ENCODE data around the gene TMPRSS5.

TMPRSS5 gene

DNA sequence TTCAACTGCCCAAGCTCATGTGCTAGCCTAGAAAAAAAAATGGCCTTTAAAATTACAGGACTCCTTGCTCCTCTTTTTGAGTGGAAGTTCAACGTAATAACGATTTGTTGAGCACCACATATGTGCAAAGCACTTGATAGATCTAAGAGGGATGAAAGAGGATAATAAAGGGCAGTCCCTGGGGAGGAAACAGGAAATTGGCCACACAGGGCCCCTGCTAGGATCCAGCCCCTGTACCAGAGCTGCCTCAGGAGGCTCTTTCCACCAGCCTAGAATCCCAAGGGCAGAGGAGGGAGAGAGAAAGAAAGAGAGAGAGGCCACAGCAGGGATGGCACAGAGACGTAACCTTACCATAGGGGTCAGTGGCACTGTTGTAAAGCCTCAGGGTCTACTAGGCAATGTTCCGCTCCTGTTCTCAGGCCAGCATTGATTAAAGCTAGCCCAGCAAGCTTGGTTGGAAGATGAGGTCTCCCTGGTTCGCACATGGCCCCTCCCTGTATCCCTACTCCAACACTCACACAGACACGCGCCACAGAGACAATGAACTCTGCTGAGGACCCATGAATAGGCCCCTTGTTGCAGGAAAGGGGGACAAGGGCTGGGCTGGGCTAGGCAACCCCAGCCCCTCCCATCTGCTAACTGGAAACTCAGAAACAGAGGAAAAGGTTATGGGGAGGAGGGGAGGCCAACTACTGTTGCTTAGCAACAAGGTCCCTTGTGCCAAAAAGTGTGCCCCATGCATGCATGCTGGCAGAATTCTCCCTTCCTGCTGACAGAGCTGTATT, at the start of gene TMPRSS5:
TMPRSS5 (minus strand) TSS at position 438 of the 785 bp plus-strand sequence; CDS start at position 354, 84 bp downstream.
- H3K4me3 ChIP-seq (ENCODE audit: control insufficient read depth, low read depth, low read length) = no peak within 1 kb of the TSS
- no peak for DNase-seq (ENCODE audit: low read depth)
- TF ChIP-seq, protein P1, sequence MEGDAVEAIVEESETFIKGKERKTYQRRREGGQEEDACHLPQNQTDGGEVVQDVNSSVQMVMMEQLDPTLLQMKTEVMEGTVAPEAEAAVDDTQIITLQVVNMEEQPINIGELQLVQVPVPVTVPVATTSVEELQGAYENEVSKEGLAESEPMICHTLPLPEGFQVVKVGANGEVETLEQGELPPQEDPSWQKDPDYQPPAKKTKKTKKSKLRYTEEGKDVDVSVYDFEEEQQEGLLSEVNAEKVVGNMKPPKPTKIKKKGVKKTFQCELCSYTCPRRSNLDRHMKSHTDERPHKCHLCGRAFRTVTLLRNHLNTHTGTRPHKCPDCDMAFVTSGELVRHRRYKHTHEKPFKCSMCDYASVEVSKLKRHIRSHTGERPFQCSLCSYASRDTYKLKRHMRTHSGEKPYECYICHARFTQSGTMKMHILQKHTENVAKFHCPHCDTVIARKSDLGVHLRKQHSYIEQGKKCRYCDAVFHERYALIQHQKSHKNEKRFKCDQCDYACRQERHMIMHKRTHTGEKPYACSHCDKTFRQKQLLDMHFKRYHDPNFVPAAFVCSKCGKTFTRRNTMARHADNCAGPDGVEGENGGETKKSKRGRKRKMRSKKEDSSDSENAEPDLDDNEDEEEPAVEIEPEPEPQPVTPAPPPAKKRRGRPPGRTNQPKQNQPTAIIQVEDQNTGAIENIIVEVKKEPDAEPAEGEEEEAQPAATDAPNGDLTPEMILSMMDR (IDR thresholded peaks at IDR 0.05; ENCODE audit: control insufficient read depth, insufficient read depth, low read depth, low read length, missing control alignments) = no peak

DNA sequence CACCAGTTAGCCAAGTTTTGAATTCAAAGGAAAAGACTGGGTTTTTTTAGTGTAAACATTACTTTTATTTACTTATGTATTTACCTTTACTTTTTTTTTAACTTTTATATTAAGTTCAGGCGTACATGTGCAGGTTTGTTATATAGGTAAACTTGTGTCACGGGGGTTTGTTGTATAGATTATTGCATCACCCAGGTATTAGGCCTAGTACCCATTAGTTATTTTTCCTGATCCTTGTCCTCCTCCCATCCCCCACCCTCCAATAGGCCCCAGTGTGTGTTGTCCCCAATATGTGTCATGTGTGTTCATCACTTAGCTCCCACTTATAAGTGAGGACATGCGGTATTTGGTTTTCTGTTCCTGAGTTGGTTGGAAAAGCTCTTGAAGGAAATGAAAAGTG, 46.8 kb upstream of the TMPRSS5 start:
- no peak for DNase-seq (ENCODE audit: low read depth)
- no peak overlapping the region for H3K4me3 ChIP-seq (ENCODE audit: control insufficient read depth, low read depth, low read length)
- TF ChIP-seq, protein P1 (IDR thresholded peaks at IDR 0.05; ENCODE audit: control insufficient read depth, insufficient read depth, low read depth, low read length, missing control alignments) = no peak

DNA sequence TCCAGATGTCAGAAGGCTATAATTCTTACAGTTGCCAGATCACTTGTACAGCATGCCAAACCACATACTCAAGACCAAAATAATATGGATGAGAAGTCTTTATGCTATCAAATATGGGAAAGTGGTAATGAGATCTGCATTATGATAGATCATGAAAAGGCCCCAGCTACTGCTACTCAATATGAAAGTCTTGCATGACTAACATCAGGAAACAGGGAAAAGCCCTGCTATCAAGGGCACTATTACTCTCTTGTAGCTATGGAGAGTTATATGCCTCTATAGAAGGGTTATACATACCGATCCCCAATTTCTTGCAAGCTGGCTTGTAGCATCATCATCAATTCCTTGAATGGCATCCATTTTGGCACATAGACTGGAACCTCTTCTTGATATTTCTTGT, 30.2 kb upstream of the TMPRSS5 start:
- DNase-seq (ENCODE audit: low read depth) = no peak
- no peak overlapping the region for H3K4me3 ChIP-seq (ENCODE audit: control insufficient read depth, low read depth, low read length)
- TF ChIP-seq, protein P1 (IDR thresholded peaks at IDR 0.05; ENCODE audit: control insufficient read depth, insufficient read depth, low read depth, low read length, missing control alignments) = no peak

DNA sequence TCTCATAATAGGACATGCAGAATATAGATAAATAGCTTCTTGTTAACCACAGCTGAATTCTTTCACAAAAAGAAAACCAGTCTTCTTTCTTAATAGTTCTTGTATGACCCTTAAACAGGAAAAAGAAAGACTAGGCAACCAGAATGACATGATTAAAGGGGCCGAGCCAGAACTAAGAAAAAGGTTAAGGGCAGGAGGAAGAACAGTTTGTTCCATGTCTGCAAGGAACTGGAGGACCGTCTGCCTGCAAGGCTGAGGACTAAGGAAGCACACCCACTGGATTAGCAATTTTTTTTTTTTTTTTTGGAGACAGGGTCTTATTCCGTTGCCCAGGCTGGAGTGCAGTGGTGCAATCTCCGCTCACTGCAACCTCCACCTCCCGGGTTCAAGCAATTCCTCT, 26.0 kb upstream of the TMPRSS5 start:
- no peak for DNase-seq (ENCODE audit: low read depth)
- TF ChIP-seq, protein P1 (IDR thresholded peaks at IDR 0.05; ENCODE audit: control insufficient read depth, insufficient read depth, low read depth, low read length, missing control alignments) = no peak
- no peak overlapping the region for H3K4me3 ChIP-seq (ENCODE audit: control insufficient read depth, low read depth, low read length)

DNA sequence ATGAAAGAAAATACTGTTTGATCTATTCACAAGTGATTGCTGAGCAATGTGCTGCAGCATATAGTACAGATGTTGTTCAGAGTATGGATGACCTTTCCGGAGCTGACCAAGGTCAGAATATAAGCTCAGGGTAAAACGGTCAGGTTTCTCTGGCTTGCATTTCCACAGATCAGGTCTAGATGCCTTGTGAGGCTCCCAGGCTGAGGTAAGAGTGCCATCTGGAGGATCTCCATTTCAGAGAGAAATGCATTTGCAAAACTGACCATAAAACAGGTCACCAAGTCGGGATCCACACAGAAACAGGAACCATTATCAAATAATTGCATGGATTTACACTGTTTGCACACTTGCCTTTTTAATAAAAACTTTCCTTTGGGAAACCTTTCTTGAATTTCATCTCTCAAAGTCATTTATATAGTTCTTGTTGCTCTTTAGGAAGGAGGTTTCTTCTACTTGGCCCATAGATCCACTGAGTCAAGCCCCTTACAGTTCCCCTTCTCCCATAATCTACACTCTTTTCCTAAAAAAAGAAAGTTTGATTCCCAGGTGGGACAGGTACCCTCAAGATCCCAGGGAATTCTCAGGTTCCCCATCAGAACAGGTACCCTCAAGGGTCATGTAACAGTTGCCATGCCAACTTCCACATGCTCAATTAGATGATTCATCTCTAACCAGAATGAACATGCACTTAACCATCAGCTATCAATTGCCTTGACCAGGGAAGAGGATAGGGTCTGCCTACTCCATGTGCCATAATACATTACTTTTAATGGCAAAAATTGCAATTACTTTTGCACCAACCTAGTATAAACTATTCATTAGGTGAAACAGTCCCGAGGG, 25.0 kb upstream of the TMPRSS5 start:
- peak; percentile 33 for DNase-seq (ENCODE audit: low read depth)
- H3K4me3 ChIP-seq (ENCODE audit: control insufficient read depth, low read depth, low read length) = no peak overlapping the region
- TF ChIP-seq, protein P1 (IDR thresholded peaks at IDR 0.05; ENCODE audit: control insufficient read depth, insufficient read depth, low read depth, low read length, missing control alignments) = peak; percentile 81

DNA sequence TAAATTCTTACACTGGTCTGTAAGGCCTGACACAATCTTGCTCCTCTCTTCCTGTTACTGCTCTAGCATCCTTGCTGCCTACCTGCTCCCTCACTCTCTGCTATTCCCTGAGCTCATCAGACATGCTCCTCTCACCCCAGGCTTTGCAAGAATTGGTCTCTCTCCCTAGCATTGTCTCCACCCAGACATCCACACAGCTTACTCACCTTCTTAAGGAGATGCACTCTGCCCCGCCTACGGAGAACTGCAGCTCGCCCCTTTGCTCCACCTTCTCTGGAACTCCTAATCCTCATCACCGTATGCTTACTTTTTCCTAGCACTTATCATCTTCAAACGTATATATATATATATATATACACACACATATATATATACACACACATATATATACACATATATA, 23.3 kb upstream of the TMPRSS5 start:
- TF ChIP-seq, protein P1 (IDR thresholded peaks at IDR 0.05; ENCODE audit: control insufficient read depth, insufficient read depth, low read depth, low read length, missing control alignments) = no peak
- no peak for DNase-seq (ENCODE audit: low read depth)
- H3K4me3 ChIP-seq (ENCODE audit: control insufficient read depth, low read depth, low read length) = no peak overlapping the region

Data from AG09309 (cell line).